Activated CD4-positive, alpha-beta T cell treated with anti-CD3 and anti-CD28 coated beads for 24 hours (primary cell): ENCODE measurements around the gene NAA10.
"Not testable (repeated sequence)": the region's sequence is repeated elsewhere in the genome, so short reads cannot be mapped to it uniquely, and the experiment has no call there.

ENCODE experiments used
- DNase-seq, 2 donors: peaks; one replicate each; pipeline ENCODE4 v3.0.0-alpha.2; 2020; ENCODE audit warnings: low read depth in 2 of 2

Gene NAA10

GRCh38 chrX:153934762-153935325 lies at the start of gene NAA10:
Gene NAA10, minus strand, starts transcription at chrX:153935037. Its CDS starts 133 bp downstream, at chrX:153934904.
- peak; percentile 45 to 50 for DNase-seq

- no peak for DNase-seq
Measured at GRCh38 chrX:153983321-153983801, 48.5 kb upstream of the NAA10 start.

GRCh38 chrX:153981771-153982533 lies 47.1 kb upstream of the NAA10 start:
- peak in 1 of 2 donors; percentile 53 for DNase-seq

DNA sequence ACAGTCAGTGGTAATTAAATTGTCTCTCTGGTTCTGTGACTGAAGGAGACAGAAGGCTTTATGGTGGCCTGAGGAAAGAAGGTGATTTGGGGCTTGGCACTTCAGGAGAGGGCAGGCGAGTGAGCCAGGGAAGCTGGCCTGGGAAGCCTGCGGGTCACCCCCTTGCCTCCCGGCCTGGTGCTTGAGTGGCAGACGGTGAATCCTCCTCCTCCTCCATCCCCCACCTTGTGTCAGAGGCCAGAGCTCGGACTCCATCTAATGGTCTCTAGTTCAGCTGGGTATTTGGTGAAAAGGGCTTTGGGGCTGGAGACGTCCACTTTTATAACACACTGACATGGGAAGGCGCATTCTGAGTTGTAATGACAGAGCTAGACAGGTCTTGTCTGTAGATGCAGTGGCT lies 46.4 kb upstream of the NAA10 start:
- no peak for DNase-seq

DNA sequence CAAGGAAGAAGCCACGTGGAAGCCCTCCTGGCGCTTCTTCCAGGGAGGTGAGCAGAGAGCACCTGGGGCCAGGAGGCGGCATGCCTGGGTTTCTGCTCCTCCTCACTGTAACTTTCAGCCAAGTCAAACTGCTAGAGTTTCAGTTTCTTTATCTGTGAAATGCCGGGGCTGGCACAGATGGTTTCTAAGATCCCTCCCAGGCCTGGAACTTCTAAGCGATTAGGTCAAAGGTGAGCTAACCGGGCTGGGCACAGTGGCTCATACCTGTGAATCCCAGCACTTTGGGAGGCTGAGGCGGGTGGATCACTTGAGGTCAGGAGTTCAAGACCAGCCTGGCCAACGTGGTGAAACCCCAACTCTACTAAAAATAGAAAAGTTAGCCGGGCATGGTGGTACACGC lies 45.6 kb upstream of the NAA10 start:
- not testable (repeated sequence) for DNase-seq

GRCh38 chrX:153974726-153975286 lies 40.0 kb upstream of the NAA10 start:
- DNase-seq: no peak

- no peak for DNase-seq
Measured at GRCh38 chrX:153974003-153974725, 39.3 kb upstream of the NAA10 start.

- DNase-seq: no peak
Measured at GRCh38 chrX:153973127-153974002, 38.5 kb upstream of the NAA10 start.

DNA sequence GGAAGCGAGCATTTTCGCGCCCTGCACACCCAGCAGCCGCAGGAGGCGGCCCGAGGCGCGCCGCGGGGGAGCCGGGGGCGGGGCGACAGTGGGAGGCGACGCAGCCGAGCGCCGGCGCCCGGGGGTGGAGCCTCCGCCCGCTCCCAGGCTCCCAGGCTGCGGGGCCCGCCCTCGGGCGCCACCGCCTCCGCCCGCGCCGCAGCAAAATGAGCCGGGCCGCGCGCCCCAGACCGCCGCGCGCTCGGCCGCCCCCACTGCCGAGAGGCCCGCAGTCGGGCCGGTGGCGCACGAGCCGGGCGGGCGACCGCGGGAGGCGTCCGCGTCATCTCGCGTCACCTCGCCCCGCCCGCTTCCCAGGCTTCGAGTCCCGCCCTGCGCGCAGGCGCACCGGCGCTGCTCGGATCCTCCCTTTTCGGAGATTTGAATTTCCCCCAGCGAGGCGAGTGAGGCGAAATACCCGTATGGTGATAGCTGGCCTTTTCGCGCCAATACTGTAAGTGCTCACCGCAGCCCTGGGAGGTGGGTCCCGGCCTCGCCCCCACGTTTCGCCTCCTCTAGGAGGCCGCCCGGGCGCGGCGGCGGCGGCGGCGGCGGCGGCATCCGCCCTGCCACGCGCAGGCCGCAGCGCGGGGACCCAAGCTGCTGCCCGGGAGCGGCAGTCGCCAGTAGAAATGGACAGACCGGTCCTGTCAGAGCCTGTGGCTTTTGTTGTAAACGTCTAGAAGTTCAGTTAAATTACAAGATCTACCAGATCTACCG lies 37.7 kb upstream of the NAA10 start, which contains the start of gene TMEM187:
TSS of gene TMEM187 (plus strand) at position 387 of the 759 bp plus-strand sequence. CDS start 9,309 bp downstream, outside the sequence.
- DNase-seq: peak; percentile 77 to 83

DNA sequence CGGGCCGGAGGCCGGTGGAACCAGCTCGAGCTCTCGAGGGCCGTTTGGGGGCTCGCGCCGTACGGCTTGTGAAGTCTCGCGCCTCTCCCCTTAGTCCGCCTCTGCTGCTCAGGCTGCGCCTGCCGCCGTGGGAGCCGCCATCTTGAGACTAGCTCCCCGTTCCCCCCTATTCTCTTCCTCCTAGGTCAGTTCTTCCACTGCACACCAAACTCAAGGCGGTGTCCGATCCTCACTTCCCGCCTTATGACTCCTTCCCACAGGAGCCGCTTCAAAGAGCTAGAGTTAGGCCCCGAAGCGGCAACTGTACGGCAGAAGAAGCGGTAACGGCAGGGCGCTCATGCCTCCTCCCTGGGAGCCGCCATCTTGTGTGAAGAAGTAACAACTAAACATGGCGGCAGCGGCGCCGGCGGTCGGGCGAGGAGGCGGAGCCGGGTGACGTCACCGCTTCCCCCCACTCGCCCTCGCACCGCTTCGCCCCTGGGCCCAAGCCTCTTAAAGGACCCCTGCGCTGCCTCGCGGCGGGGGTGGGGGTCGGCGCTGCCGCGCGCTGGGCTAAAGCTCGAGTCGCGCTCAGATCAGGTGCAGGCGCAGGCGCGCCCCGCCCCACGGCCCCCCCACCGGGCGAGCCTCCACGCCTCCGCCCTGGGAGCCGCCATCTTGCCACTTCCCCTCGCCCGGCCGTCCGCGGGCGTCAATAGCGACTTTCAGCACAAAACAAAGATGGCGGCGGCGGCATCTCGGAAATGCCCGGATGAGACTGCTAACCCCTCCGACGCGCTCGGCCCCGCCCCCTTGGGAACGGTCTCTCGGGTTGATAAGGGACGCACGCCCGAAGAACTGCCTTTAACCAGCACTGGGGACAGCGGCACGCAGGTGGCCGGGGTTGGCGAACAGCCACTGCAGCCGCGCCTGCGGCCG lies 36.9 kb upstream of the NAA10 start, which contains the start of gene HCFC1:
TSS of gene HCFC1 (minus strand) at position 369 of the 918 bp plus-strand sequence. CDS start 978 bp downstream, outside the sequence.
- peak; percentile 77 to 89 for DNase-seq

- peak; percentile 68 to 80 for DNase-seq
Measured at GRCh38 chrX:153971124-153971449, 36.2 kb upstream of the NAA10 start.

GRCh38 chrX:153970357-153971123 lies 35.7 kb upstream of the NAA10 start:
- no peak for DNase-seq

- DNase-seq: no peak
Measured at GRCh38 chrX:153969904-153970356, 35.1 kb upstream of the NAA10 start.

DNA sequence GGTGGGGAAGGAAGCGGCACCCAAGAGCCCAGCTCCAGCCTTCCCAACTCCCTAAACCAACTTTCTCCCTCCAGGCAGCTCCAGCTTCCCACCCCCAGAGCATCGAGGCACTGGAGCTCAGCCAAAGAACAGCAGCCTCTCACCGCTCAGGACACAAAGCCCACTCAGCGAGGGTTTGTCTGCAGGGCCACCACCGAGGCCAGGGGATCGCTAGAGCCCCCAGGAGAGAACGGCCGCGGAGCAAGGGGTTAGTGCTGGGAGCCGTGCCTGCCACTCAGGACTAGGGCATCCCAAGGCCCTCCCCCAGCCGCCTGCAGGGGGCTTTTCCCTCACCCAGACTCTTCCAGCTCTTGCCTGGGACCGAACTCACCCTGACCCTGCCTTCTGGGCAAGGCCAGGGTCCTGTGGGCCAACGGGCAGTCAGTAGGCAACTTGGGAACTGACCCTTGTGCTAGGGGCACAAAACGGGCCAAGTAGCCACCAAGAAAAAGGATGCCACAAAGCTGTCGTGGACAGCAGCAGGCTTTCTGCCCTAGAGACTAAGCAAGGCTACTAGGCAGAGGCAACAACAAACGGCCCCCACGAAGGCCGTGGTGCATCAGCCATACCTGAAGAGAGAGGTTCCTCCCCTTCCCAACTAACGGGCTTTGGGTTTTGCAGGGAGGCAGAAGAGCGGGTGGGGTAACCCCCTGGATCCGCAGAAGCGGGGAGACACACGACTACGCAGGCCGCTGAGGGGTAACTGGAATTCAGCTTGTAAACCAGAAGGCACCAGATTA lies 34.5 kb upstream of the NAA10 start:
- no peak for DNase-seq

DNA sequence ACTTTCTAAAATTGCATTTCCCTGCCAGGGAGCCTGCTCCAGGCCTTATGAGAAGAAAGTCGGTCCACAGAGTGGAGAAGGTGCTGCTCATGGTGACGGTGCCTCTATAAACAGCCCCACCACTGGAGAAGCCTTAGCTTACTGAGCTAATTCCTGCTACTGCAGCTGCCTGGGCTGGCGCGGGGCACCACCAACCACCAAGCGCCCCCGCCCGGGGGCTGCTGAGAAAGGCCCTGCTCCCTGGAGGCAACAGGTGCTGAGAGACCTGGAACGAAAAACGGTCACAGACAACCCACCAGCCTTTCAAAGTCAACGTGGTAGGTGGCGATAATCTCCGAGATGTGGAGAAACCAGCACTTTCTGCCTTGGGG lies 33.9 kb upstream of the NAA10 start:
- no peak for DNase-seq

GRCh38 chrX:153968255-153968654 lies 33.4 kb upstream of the NAA10 start:
- DNase-seq: no peak

GRCh38 chrX:153967536-153968224 lies 32.8 kb upstream of the NAA10 start:
- no peak for DNase-seq
